ENCODE measurements around the gene LINC01488. TPM values are rescaled to one million over a fixed set of nuclear protein-coding genes. Genes with fewer than 3 reads are reported as not detected.

The LINC01488 gene
- total RNA-seq, 1 experiment from 2014 or later: not detected

GRCh38 chr11:69516526-69516925 lies 35.1 kb downstream of the LINC01488 start:
- POLR2A ChIA-PET: no interaction called here
- Histone ChIP-seq H3K4me1 (ENCODE audit: control insufficient read depth in 1 of 2, insufficient read depth in 2 of 2, low read length in 2 of 2) (no peaks in the 10 kb centered on the region), H3K27me3 (ENCODE audit: insufficient read depth, low read length) (no peaks in the 10 kb centered on the region), H3K9ac (ENCODE audit: low read length) (no peak overlapping the region), H3K9me3 (ENCODE audit: control insufficient read depth in 1 of 2, insufficient read depth in 1 of 2, low read depth in 1 of 2, low read length in 2 of 2) (peaks cover 0 to 4% of the 10 kb centered on the region in 2 experiments; a peak in 2 of 4 replicates), H2AFZ (ENCODE audit: low read depth, low read length, poor library complexity, severe bottlenecking) (no peak overlapping the region), H3K27ac (ENCODE audit: low read depth, low read length) (no peak overlapping the region), H3K79me2 (ENCODE audit: insufficient read depth, low read length) (no peaks in the 10 kb centered on the region), H3K4me2 (ENCODE audit: low read length) (no peak overlapping the region), H3K9me2 (ENCODE audit: insufficient read depth) (no peaks in the 10 kb centered on the region), H4K20me1 (ENCODE audit: insufficient read depth) (no peaks in the 10 kb centered on the region), H3K4me3 (replicated peaks in 1 of 2; ENCODE audit: low read depth in 1 of 2, low read length in 2 of 2) (no peak overlapping the region), H3K36me3 (ENCODE audit: control insufficient read depth in 1 of 2, insufficient read depth in 2 of 2, low read length in 2 of 2) (no peaks in the 10 kb centered on the region)
- ATAC-seq: no peak
- RAD21 ChIA-PET (ENCODE audit: low non-redundant PET in 1 of 2, low total read pairs in 2 of 2, uncharacterized antibody in 2 of 2, unreplicated experiment in 2 of 2): no interaction called here
- no TSS peak for BruUV-seq (replicated peaks)
- TF ChIP-seq SP1 (IDR thresholded peaks at IDR 0.05; ENCODE audit: low read depth) (no peak), POLR2A (IDR thresholded peaks at IDR 0.05; ENCODE audit: borderline replicate concordance, extremely low read depth, insufficient read depth, insufficient read length) (no peak), TCF7L2 (IDR thresholded peaks at IDR 0.05; ENCODE audit: borderline replicate concordance, extremely low read depth, insufficient read depth, insufficient read length) (no peak), RAD21 (IDR thresholded peaks at IDR 0.05; ENCODE audit: low read depth) (no peak), ZFX (IDR thresholded peaks at IDR 0.05) (no peak), EGR1 (IDR thresholded peaks at IDR 0.05; ENCODE audit: low read depth) (no peak)
- TF ChIP-seq, protein P1, sequence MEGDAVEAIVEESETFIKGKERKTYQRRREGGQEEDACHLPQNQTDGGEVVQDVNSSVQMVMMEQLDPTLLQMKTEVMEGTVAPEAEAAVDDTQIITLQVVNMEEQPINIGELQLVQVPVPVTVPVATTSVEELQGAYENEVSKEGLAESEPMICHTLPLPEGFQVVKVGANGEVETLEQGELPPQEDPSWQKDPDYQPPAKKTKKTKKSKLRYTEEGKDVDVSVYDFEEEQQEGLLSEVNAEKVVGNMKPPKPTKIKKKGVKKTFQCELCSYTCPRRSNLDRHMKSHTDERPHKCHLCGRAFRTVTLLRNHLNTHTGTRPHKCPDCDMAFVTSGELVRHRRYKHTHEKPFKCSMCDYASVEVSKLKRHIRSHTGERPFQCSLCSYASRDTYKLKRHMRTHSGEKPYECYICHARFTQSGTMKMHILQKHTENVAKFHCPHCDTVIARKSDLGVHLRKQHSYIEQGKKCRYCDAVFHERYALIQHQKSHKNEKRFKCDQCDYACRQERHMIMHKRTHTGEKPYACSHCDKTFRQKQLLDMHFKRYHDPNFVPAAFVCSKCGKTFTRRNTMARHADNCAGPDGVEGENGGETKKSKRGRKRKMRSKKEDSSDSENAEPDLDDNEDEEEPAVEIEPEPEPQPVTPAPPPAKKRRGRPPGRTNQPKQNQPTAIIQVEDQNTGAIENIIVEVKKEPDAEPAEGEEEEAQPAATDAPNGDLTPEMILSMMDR (IDR thresholded peaks at IDR 0.05 in 2 of 3, conservative IDR thresholded peaks at IDR 0.05 in 1 of 3; ENCODE audit: borderline replicate concordance in 1 of 3, insufficient read depth in 1 of 3, low read depth in 2 of 3, low read length in 2 of 3): no peak
- TF ChIP-seq, protein P2, sequence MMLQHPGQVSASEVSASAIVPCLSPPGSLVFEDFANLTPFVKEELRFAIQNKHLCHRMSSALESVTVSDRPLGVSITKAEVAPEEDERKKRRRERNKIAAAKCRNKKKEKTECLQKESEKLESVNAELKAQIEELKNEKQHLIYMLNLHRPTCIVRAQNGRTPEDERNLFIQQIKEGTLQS (IDR thresholded peaks at IDR 0.05): no peak
- intact Hi-C loops (cut with micrococcal nuclease): no loop called here
- no peak for DNase-seq (ENCODE audit: low read depth, low spot score)
- CTCF ChIA-PET: no interaction called here
